ENCODE data around the gene B3GNT5.

Gene B3GNT5

DNA sequence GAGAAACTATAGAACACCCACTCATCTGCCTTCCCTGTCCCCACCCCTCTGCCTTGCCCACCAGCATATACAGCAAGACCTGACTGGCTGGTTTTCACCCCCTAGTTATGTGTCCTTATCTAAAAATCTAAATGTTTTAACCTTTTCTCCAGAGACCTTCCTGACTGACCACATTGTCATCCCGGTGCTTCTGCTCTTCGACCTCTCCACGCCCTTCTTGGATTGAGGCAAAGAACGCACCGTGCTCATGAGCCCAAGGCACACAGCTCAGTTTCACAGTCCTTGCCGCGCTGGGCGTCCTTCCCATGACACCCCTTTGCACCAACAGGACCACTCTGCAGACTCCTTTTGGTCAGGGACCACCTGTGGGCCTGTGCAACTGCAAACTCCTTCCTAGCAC is 62.7 kb downstream of the B3GNT5 start:
- H3K4me3 ChIP-seq (ENCODE audit: low read depth, low read length): no peak overlapping the region
- no peak for DNase-seq (ENCODE audit: low read depth)
- TF ChIP-seq, protein P1, sequence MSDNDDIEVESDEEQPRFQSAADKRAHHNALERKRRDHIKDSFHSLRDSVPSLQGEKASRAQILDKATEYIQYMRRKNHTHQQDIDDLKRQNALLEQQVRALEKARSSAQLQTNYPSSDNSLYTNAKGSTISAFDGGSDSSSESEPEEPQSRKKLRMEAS (IDR thresholded peaks at IDR 0.05; ENCODE audit: low read depth, low read length): no peak
- no peak for TF ChIP-seq POLR2A (IDR thresholded peaks at IDR 0.05; ENCODE audit: extremely low read depth, insufficient read length)
- TF ChIP-seq MYC (IDR thresholded peaks at IDR 0.05; ENCODE audit: low read depth, low read length): no peak

DNA sequence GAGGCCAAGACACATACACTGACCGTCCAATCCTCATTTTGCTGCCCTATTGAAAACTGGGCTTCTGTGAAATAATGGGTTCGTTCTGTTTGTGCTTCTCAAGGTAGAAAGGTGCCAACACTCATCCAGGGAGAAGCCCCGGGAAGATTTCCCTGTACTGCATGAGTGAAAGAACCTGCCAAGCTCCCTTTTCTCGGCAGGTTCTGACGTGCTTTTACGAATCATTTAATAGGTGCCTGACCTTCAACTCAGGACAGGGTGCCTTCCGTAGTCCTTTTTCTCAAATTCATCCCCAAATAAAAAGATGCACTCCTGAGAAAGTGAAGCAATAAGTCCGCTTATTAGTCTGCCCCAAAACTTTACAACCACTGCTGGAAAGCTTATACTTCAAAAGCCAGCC is 64.2 kb downstream of the B3GNT5 start:
- DNase-seq (ENCODE audit: low read depth): no peak
- TF ChIP-seq, protein P1 (IDR thresholded peaks at IDR 0.05; ENCODE audit: low read depth, low read length): no peak
- no peak for TF ChIP-seq MYC (IDR thresholded peaks at IDR 0.05; ENCODE audit: low read depth, low read length)
- TF ChIP-seq, protein P2, sequence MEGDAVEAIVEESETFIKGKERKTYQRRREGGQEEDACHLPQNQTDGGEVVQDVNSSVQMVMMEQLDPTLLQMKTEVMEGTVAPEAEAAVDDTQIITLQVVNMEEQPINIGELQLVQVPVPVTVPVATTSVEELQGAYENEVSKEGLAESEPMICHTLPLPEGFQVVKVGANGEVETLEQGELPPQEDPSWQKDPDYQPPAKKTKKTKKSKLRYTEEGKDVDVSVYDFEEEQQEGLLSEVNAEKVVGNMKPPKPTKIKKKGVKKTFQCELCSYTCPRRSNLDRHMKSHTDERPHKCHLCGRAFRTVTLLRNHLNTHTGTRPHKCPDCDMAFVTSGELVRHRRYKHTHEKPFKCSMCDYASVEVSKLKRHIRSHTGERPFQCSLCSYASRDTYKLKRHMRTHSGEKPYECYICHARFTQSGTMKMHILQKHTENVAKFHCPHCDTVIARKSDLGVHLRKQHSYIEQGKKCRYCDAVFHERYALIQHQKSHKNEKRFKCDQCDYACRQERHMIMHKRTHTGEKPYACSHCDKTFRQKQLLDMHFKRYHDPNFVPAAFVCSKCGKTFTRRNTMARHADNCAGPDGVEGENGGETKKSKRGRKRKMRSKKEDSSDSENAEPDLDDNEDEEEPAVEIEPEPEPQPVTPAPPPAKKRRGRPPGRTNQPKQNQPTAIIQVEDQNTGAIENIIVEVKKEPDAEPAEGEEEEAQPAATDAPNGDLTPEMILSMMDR (IDR thresholded peaks at IDR 0.05; ENCODE audit: low read depth, low read length): no peak
- no peak for TF ChIP-seq POLR2A (IDR thresholded peaks at IDR 0.05; ENCODE audit: extremely low read depth, insufficient read length)
- no peak overlapping the region for H3K4me3 ChIP-seq (ENCODE audit: low read depth, low read length)

GRCh38 chr3:183317886-183318865 is 65.1 kb downstream of the B3GNT5 start:
- TF ChIP-seq, protein P1 (IDR thresholded peaks at IDR 0.05; ENCODE audit: low read depth, low read length): no peak
- TF ChIP-seq MYC (IDR thresholded peaks at IDR 0.05; ENCODE audit: low read depth, low read length) (no peak), POLR2A (IDR thresholded peaks at IDR 0.05; ENCODE audit: extremely low read depth, insufficient read length) (no peak)
- TF ChIP-seq, protein P2 (IDR thresholded peaks at IDR 0.05; ENCODE audit: low read depth, low read length): no peak
- DNase-seq (ENCODE audit: low read depth): no peak
- H3K4me3 ChIP-seq (ENCODE audit: low read depth, low read length): no peak overlapping the region

DNA sequence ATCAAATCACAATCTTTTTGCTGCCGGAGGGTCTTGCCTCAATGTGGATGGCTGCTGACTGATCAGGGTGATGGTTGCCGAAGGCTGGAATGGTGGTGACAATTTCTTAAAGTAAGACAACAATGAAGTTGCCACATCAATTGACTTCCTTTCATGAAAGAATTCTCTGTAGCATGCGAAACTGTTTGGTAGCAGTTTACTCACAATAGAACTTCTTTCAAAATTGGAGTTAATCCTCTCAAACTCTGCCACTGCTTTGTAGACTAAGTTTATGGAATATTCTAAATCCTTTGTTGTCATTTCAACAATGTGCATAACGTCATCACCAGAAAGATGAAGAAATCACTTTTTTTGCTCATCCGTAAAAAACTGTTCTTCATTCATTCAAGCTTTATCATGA is 65.8 kb downstream of the B3GNT5 start:
- TF ChIP-seq, protein P2 (IDR thresholded peaks at IDR 0.05; ENCODE audit: low read depth, low read length): no peak
- TF ChIP-seq MYC (IDR thresholded peaks at IDR 0.05; ENCODE audit: low read depth, low read length) (no peak), POLR2A (IDR thresholded peaks at IDR 0.05; ENCODE audit: extremely low read depth, insufficient read length) (no peak)
- TF ChIP-seq, protein P1 (IDR thresholded peaks at IDR 0.05; ENCODE audit: low read depth, low read length): no peak
- H3K4me3 ChIP-seq (ENCODE audit: low read depth, low read length): no peak overlapping the region
- no peak for DNase-seq (ENCODE audit: low read depth)

GRCh38 chr3:183319371-183319770 is 66.3 kb downstream of the B3GNT5 start:
- no peak overlapping the region for H3K4me3 ChIP-seq (ENCODE audit: low read depth, low read length)
- no peak for DNase-seq (ENCODE audit: low read depth)
- TF ChIP-seq MYC (IDR thresholded peaks at IDR 0.05; ENCODE audit: low read depth, low read length): no peak
- TF ChIP-seq, protein P2 (IDR thresholded peaks at IDR 0.05; ENCODE audit: low read depth, low read length): no peak
- no peak for TF ChIP-seq POLR2A (IDR thresholded peaks at IDR 0.05; ENCODE audit: extremely low read depth, insufficient read length)
